SK-N-SH (cell line): ENCODE results near the gene MYH15.

ENCODE experiments used
- CTCF ChIP-seq: fragments of 200-600 bp; sonication (generic); IDR thresholded peaks from 2 replicates; pipeline ENCODE4 v1.6.1; 2017; ENCODE audit warnings: antibody characterized with exemption, mild to moderate bottlenecking, moderate library complexity
- REST ChIP-seq: IDR thresholded peaks from 2 replicates; pipeline ENCODE4 v1.6.1; 2012; ENCODE audit warnings: mild to moderate bottlenecking, low read depth, low read length, moderate library complexity
- TF ChIP-seq, protein P1 (sequence below): fragments of 150-350 bp; IDR thresholded peaks from 2 replicates; pipeline ENCODE4 v1.6.1; 2017; ENCODE audit warnings: antibody characterized with exemption, low read length, low read depth, borderline replicate concordance
- TF ChIP-seq, protein P2 (sequence below): IDR thresholded peaks from 2 replicates; pipeline ENCODE4; 2012

DNA sequence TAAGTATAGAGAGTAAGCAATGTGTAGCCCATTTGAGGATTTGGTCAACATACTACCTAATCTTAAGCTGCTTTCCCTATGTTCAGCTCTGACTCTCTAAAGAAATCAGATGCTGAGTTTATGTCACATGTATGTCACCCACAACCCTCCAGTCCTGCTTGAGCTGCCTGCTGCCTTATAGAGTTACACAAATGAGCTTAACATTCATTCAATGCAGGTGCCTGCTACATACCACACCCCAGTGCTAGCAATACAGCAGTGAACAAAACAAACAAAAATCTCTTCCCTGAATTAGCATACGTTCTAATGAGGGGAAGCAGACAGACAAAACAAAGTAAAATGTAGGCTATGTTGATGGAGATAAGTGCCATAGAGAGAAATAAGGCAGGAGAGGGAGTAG lies 121.0 kb downstream of the MYH15 start:
- TF ChIP-seq, protein P1, sequence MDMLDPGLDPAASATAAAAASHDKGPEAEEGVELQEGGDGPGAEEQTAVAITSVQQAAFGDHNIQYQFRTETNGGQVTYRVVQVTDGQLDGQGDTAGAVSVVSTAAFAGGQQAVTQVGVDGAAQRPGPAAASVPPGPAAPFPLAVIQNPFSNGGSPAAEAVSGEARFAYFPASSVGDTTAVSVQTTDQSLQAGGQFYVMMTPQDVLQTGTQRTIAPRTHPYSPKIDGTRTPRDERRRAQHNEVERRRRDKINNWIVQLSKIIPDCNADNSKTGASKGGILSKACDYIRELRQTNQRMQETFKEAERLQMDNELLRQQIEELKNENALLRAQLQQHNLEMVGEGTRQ: no peak
- TF ChIP-seq, protein P2, sequence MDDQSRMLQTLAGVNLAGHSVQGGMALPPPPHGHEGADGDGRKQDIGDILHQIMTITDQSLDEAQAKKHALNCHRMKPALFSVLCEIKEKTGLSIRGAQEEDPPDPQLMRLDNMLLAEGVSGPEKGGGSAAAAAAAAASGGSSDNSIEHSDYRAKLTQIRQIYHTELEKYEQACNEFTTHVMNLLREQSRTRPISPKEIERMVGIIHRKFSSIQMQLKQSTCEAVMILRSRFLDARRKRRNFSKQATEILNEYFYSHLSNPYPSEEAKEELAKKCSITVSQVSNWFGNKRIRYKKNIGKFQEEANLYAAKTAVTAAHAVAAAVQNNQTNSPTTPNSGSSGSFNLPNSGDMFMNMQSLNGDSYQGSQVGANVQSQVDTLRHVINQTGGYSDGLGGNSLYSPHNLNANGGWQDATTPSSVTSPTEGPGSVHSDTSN: no peak
- no peak for TF ChIP-seq CTCF
- no peak for TF ChIP-seq REST
